Osteocyte (in vitro differentiated cells): ENCODE data around the gene BPTF. TPM values are rescaled to one million over a fixed set of nuclear protein-coding genes. Genes with fewer than 3 reads are reported as not detected.
A peak's percentile ranks its signal among the peaks of the same experiment; 100 is the strongest.

Source experiments
- DNase-seq: peaks from one replicate; pipeline ENCODE4 v3.0.0; 2021; ENCODE audit warnings: mixed read lengths; ENCODE audit not compliant: unreplicated experiment; ENCODE audit errors: extremely low spot score
- H3K27ac Mint-ChIP-seq: one replicate; pipeline ENCODE4 v1.8.0; 2021; ENCODE audit warnings: mild to moderate bottlenecking, mixed read lengths; ENCODE audit not compliant: unreplicated experiment
- H3K27me3 Mint-ChIP-seq: one replicate; pipeline ENCODE4 v1.8.0; 2021; ENCODE audit warnings: mixed read lengths; ENCODE audit not compliant: unreplicated experiment
- H3K36me3 Mint-ChIP-seq: one replicate; pipeline ENCODE4 v1.8.0; 2021; ENCODE audit warnings: mixed read lengths; ENCODE audit not compliant: unreplicated experiment
- H3K4me1 Mint-ChIP-seq: one replicate; pipeline ENCODE4 v1.8.0; 2021; ENCODE audit warnings: mixed read lengths; ENCODE audit not compliant: unreplicated experiment
- H3K4me3 Mint-ChIP-seq: one replicate; pipeline ENCODE4 v1.8.0; 2021; ENCODE audit warnings: mild to moderate bottlenecking, moderate library complexity, mixed read lengths; ENCODE audit not compliant: unreplicated experiment
- H3K9me3 Mint-ChIP-seq: one replicate; pipeline ENCODE4 v1.8.0; 2021; ENCODE audit warnings: mixed read lengths; ENCODE audit not compliant: unreplicated experiment
- CTCF ChIP-seq: fragments of 200-600 bp; sonication (generic); IDR thresholded peaks from 2 replicates; pipeline ENCODE4 v1.5.0; 2021; ENCODE audit warnings: antibody characterized with exemption, mild to moderate bottlenecking, moderate library complexity
- total RNA-seq: library from RNA; stranded (reverse); gene quantifications from 2 replicates; pipeline ENCODE4 v1.2.1, GENCODE V29; 2021

BPTF gene
- total RNA-seq, 1 donor from 2014 or later = 95.7 TPM

DNA sequence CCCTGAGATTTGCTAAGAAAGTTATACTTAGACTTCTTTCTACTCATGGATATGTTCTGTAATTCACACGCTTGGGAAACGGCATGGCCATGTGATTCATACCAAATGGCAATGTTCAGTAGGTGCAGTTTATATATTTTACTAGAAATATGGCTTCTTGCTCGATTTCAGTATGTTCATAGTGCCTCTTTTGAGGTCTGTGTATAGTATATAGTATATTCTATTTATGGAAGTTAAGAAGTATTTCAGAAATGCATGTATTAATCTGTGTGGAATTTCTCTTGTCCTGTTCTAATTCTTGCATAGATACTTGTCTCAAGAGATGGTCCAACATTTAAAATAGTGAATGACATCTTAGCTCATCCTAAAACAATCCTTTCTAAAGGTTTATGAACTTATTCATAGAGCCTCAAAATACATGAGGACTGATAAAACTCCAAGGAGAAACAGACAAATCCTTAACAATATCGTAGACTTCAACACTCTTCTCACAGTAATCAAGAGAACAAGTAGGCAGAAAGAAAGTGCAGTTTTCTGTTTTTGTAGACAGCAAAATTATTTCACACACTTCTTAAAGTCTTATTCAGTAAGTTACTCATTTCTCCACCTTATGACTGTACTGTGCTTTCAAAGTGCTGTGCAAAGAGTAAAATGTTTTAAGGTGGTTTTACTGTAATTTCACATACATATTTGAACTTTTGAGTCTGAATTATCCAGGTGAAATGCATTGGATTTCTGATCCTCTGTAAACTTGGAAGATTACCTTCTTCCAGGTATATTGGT is 11.1 kb downstream of the BPTF start:
- H3K4me1 Mint-ChIP-seq = peaks cover 39% of the 10 kb centered on the region
- peak overlapping the region; percentile 75 for H3K27ac Mint-ChIP-seq
- H3K27me3 Mint-ChIP-seq = no peaks in the 10 kb centered on the region
- no peaks in the 10 kb centered on the region for H3K9me3 Mint-ChIP-seq
- H3K4me3 Mint-ChIP-seq = no peak overlapping the region
- DNase-seq = no peak
- no peak for TF ChIP-seq CTCF
- peaks cover 2% of the 10 kb centered on the region for H3K36me3 Mint-ChIP-seq

DNA sequence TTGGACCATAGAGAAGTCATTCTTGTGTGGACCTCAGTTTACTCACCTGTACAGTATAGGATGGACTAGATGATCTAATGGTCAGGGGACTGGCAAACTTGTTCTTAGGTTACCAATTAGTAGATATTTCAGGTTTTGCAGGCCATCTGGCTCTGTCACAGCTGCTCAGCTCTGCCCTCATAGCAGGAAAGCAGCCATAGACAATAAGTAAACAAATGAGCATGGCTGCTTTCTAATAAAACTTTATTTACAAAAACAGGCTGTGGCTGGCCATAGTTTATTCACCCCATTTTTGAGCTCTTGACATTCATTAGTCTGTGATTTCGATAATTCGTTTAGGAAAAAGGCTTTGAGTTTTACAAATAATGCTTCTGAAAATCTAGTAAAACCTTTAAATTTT is 12.7 kb downstream of the BPTF start:
- Mint-ChIP-seq H3K27me3 (no peaks in the 10 kb centered on the region), H3K4me1 (peaks cover 44% of the 10 kb centered on the region)

DNA sequence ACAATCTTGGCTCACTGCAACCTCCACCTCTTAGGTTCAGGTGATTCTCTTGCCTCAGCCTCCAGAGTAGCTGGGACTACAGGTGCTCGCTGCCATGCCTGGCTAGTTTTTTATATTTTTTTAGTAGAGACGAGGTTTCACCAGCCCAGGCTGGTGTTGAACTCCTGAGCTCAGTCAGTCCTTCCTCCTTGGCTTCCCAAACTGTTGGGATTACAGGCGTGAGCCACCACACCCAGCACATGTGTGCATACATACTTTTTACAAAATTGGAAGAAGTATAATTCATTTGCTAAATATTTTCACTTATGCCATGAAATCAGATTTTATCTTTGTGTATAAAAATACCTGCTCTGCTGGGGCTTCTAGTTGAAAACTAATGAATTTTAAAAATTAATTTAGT is 13.2 kb downstream of the BPTF start:
- Mint-ChIP-seq H3K27ac (no peak overlapping the region), H3K27me3 (no peaks in the 10 kb centered on the region), H3K4me1 (peaks cover 44% of the 10 kb centered on the region), H3K4me3 (no peak overlapping the region), H3K9me3 (no peaks in the 10 kb centered on the region), H3K36me3 (peaks cover 2% of the 10 kb centered on the region)
- TF ChIP-seq CTCF = no peak
- DNase-seq = no peak

More for the DNA sequence above, 12.7 kb downstream of the BPTF start:
- Mint-ChIP-seq H3K9me3 (no peaks in the 10 kb centered on the region), H3K27ac (no peak overlapping the region), H3K36me3 (peaks cover 2% of the 10 kb centered on the region), H3K4me3 (no peak overlapping the region)
- TF ChIP-seq CTCF = no peak
- no peak for DNase-seq

- no peaks in the 10 kb centered on the region for H3K27me3 Mint-ChIP-seq
- peaks cover 21% of the 10 kb centered on the region for H3K4me1 Mint-ChIP-seq
- no peaks in the 10 kb centered on the region for H3K9me3 Mint-ChIP-seq
- no peaks in the 10 kb centered on the region for H3K36me3 Mint-ChIP-seq
- H3K27ac Mint-ChIP-seq = no peak overlapping the region
- no peak for TF ChIP-seq CTCF
- no peak for DNase-seq
- no peak overlapping the region for H3K4me3 Mint-ChIP-seq
Observed at GRCh38 chr17:67841992-67842391, 16.7 kb downstream of the BPTF start.

DNA sequence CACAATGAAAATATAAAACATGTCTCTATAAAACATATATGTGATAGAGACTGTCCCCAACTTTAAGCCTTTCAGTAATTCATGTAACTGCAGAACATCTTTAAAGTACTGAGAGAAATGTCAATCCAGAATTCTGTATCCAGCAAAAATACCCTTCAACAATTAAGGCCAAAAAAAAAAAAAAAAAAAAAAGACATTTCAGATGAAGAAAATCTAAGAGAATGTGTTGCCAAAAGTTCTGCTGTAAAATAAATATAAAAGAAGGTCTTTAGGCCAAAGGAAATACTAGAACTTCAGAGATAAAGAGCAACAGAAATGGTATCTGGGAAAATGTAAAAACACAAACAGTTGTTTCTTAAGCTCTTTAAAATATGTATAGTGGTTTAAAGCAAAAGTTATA is 17.3 kb downstream of the BPTF start:
- Mint-ChIP-seq H3K27me3 (no peaks in the 10 kb centered on the region), H3K4me3 (no peak overlapping the region), H3K27ac (no peak overlapping the region), H3K9me3 (no peaks in the 10 kb centered on the region), H3K36me3 (no peaks in the 10 kb centered on the region), H3K4me1 (peaks cover 15% of the 10 kb centered on the region)
- DNase-seq = no peak
- no peak for TF ChIP-seq CTCF
